Measurements from ENCODE around the gene CD28.

The CD28 gene

DNA sequence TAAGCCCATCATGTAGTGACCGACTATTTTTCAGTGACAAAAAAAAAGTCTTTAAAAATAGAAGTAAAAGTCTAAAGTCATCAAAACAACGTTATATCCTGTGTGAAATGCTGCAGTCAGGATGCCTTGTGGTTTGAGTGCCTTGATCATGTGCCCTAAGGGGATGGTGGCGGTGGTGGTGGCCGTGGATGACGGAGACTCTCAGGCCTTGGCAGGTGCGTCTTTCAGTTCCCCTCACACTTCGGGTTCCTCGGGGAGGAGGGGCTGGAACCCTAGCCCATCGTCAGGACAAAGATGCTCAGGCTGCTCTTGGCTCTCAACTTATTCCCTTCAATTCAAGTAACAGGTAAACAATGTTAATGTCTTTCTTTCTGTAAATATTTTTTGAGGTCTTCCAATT, at the start of gene CD28:
Gene CD28 (plus strand): TSS at position 237 of the 400 bp plus-strand sequence. CDS start 58 bp downstream, at position 295.
- peak; percentile 90 for DNase-seq

DNA sequence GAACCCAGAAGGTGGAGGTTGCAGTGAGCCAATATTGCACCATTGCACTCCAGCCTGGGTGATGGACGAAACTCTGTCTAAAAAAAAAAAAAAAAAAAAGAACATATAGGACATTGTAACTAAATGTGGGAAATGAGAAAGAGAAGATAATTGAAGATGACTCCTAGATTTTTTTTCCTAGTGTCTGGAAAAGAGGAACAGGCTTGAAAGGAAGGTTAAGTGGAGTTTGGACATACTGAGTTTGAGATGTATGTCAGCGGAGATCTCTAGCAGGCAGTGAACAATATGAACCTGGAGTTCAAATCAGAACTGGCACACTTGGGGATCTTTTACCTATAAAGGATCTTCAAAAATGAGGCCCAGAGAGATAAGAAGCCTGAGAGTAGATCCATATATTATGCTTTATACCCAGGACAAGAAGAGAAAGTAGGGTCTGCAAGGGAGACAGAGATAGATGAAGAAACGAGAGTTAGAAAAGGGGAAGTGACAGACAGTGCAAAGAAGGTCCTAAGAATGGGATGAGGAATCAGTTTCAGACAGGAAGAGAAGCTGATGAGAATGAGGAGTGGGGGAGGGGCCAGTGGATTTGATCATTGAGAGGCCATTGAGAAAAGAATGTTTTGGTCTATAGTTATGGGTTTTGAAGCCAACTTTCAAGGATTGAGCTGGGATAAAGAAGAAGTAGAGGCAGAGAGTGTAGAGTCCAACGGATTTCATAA, 46.9 kb upstream of the CD28 start:
- DNase-seq: no peak

DNA sequence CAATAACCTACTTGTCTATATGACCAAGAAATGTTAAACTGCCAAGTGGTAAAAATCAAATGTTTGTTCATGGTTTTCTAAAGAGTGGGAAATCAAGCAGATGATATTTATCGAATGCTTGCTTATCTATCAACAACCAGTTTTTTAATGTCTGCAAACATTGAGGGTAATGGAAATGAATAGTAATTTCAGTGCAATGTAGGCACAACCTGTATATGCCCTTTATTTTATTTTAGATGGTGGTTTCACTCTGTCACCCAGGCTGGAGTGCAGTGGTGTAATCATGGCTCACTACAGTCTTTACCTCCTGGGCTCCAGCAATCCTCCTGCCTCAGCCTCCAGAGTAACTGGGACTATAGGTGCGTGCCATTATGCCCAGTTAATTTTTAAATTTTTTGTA, 46.0 kb upstream of the CD28 start:
- DNase-seq: no peak

DNA sequence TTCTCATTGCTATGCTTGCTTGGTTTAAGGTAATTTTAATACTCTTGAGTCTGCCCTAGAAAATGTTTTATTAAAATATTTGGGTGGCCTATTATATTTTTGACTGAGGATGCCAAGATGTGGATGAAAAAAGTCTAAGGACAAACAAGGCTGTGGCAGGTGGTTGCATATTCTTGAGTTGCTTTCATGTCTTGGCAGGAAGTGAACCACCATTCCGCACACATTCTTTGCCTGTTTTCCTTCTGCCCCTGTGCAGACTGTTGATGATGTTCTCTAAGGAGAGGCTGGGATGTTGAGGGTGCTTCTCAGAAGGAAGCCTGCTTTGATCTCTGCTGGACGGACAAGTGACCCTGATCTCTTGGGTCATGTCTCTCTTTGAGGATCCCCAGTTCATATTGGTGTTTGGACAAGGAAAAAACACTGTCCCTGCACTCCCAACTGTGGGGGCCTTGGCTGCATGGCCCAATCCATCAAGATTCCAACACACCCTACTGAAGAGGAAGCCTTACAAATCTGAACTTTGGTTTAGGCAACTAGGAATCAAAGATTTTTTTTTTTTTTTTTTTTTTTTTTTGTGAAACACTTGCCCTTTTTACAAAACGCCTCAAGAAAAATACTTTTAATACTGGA, 45.0 kb upstream of the CD28 start:
- no peak for DNase-seq

DNA sequence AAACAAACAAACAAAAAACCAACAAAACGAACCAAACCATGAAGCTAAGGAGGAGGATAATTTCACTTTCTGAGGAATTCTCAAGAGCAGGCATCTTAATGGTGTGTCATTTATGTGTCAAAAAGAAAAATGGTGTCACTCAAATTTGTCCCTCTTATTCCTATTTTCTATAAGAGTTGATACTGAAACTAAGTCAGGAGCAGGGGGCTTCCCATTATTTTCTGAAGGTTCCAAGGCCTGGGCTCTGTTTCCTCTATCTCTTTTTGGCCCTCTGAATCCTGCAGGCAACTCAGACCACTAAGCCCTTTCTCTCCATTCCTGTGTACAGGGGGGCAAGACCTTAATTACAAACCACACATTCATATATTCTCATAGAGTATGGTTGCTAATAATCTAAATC, 44.0 kb upstream of the CD28 start:
- no peak for DNase-seq

DNA sequence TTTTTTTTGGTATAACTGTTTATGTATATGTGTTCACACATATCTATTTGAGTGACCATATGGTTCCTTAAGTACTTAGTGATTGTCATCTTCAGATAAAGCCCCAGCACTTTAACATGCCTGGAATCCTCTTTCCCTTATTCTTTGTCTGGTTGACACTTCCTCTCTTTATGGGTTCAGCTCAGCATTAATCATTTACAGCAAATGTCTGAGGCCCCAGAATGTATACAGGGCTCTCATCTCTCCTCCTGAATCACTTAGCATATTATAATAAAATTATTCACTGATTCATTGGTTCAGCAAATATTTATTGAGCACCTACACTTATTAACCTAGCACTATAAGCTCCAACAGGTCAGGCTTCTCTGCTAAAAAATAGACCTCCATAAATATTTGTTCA, 43.5 kb upstream of the CD28 start:
- DNase-seq: no peak

GRCh38 chr2:203664029-203664755, 42.2 kb upstream of the CD28 start:
- no peak for DNase-seq

- no peak for DNase-seq
Observed at GRCh38 chr2:203667838-203668237, 38.6 kb upstream of the CD28 start.

DNA sequence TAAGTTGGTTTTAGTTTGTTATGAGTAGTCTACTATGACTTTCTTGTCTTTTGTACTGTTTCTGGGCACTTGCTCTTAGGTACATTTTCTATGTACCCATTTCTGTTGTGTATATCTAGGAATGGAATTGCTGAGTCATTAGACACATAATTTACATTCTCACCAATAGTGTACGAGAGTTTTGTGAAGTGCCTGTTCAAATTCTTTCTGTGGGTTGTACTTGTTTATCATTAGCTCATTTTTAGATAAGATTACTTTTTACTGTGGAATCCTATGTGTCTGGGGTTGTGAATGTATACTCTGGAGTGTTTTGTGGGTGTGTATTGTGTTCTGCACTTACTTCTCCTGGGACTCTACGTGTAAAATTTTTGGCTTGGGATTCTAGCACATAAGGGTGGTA, 36.6 kb upstream of the CD28 start:
- no peak for DNase-seq

DNA sequence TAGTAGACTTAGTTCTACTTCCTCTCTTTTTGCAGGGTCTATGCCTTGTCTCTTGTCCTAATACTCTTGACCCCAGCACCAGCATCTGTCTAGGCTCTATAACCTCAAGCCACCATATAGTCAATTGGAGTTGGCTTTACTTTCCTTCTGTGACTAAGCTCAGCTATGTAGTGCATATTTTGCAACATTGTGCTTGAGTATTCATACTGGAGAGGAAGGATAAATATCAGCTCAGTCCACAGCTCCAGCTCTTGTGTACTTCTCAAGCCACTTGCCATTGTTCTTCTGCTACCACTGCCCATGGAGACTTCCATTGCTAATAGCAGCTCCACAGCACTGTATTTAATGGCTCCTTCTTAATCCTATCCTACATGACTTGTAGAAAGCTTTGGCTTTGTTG, 35.5 kb upstream of the CD28 start:
- DNase-seq: no peak

GRCh38 chr2:203671876-203672275, 34.6 kb upstream of the CD28 start:
- DNase-seq: no peak

GRCh38 chr2:203672856-203673255, 33.6 kb upstream of the CD28 start:
- DNase-seq: no peak

GRCh38 chr2:203673933-203674332, 32.5 kb upstream of the CD28 start:
- DNase-seq: peak in 1 of 2 donors; percentile 27

DNA sequence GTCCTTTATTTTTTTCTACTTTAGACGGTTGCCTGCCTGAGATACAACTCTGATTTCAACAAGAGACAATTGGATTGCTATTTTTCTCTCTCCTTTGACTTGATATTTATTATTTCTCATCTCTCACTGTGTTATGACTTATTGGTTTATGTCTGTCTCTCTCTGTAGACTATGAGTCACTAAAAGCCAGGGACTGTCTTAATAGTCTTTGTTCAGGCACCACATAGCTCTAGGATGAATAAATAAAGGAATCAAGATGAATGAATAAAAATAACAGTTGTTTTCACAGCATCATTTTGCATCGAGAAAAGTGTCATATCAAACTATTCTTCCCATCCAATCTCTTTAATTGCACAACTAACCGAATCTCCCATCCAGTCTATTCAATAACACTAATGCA, 31.4 kb upstream of the CD28 start:
- DNase-seq: no peak

DNA sequence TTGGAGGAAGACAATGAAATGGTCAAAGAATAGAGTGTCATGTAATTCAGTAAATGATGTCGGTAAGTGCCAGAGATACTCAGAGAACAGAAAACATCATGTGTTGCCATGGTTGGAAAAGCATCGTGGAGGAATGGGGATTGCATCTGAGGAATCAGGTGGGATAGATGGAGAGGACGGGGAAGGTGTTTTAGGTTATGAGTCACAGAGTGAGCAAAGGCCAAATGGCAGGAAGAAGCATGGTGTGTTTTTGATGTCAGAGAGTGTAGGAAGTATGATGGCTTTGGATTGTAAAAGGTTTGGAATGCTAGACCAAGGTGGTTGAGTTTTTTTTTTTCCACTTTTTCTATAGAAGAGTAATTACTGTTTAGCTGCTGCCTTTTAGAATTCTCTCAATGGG, 27.5 kb upstream of the CD28 start:
- no peak for DNase-seq

DNA sequence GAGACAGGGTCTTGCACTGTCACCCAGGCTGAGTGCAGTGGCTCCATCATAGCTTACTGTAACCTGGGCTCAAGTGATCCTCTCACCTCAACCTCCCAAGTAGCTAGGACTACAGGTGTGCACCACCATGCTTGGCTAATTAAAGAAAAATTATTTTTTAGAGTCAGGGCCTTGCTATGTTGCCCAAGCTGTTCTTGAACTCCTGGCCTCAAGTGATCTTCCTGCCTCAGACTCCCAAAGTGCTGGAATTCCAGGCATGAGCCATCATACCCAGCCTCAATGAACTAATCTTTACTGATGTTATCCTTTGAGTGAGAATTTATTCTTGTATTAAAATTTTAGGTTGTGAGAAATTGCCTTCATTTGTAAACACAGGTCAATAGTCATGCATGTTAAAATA, 27.0 kb upstream of the CD28 start:
- DNase-seq: no peak

DNA sequence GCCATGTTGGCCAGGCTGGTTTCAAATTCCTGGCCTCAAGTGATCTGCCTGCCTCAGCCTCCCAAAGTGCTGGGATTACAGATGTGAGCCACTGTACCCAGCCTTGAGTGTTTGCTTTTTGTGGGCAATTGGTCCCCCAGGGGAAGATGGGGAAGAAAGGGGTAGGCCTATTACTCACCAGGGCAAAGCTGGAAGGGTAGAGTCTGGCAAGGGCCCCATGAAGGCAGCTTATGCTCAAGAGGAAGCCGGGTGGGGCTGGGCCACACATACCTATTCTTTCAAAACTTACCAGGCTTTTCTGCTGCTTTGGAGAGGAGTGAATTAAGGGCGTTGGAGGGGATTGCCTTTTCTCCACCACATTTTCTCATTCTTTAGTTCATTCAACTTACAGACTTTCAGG, 24.5 kb upstream of the CD28 start:
- DNase-seq: no peak

DNA sequence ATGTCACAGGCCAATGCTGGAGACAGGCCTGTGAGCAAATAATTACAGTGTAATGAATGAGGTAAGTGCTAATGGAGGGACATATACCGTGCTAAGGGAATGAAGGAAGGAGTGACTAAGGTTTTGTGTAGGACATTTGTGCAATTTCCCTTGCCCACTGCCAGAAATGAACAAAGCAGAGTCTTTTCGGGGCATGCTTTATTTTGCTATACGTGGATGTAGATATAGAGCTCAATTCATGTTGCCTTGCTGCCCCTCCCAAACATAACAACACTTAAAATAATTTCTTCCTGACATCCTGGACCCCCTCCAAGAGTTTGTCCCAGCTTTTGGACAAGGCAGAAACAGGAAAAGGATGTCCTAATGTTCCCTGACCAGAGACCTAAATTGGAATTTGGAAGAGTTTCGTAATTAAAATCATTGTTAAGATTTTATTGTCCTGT, 23.7 kb upstream of the CD28 start:
- no peak for DNase-seq

DNA sequence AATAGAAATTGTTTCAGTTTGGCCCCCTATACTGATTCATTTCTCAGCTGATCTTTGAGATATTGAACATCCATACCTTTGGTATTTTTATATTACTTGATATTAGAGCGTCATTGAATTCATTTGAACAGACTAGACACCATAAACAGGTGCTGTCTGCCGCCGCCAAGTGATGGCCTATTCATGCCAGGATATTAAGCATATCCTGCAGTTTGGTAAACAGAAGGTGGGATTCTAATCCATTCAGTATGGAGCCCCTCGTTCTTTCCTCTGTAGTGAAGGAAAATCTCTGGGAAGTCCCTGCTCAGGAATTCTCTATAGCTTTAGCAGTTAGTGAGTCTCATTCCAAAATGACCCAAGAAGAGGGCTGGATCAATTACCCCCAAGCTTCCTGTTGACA, 23.0 kb upstream of the CD28 start:
- no peak for DNase-seq

GRCh38 chr2:203683932-203684556, 22.4 kb upstream of the CD28 start:
- DNase-seq: peak in 1 of 2 donors; percentile 49

- no peak for DNase-seq
Observed at GRCh38 chr2:203685081-203685621, 21.3 kb upstream of the CD28 start.

GRCh38 chr2:203685789-203686420, 20.5 kb upstream of the CD28 start:
- no peak for DNase-seq

GRCh38 chr2:203687165-203687564, 19.3 kb upstream of the CD28 start:
- no peak for DNase-seq

Data from CD4-positive, alpha-beta T cell treated with Interleukin-1 beta for 1 hour (primary cell).